Body of pancreas (tissue), 4 donors: ENCODE data around the gene ADAMTS10. TPM values are rescaled to one million over a fixed set of nuclear protein-coding genes. Genes with fewer than 3 reads are reported as not detected.

Experiments used
- ATAC-seq: fragments of 150-250 bp; one replicate; pipeline ENCODE4 v1.9.1; 2016
- DNase-seq, 4 donors: peaks; one replicate each; pipeline ENCODE4 v3.0.0-alpha.2; 2019
- H3K27ac ChIP-seq, 4 donors: fragments of 200-600 bp; sonication (generic); 1 replicate in 3 of 4; 2 replicates in 1 of 4; pipeline versions ENCODE4 v1.5.1 to v1.6.1; 2016 to 2019; ENCODE audit warnings: mild to moderate bottlenecking in 1 of 4, mixed read lengths in 1 of 4, moderate library complexity in 1 of 4
- H3K27me3 ChIP-seq, 2 donors: fragments of 200-600 bp; sonication (generic); one replicate each; pipeline ENCODE4 v1.6.0; 2016; ENCODE audit warnings: mild to moderate bottlenecking in 1 of 2
- H3K36me3 ChIP-seq, 2 donors: fragments of 200-600 bp; sonication (generic); replicated peaks in 1 of 2; 2 replicates each; pipeline ENCODE4 v1.5.1; 2016; ENCODE audit warnings: low read depth in 2 of 2; ENCODE audit not compliant: insufficient read depth in 1 of 2
- H3K4me1 ChIP-seq: fragments of 200-600 bp; sonication (generic); one replicate; pipeline ENCODE4 v1.6.0; 2016
- H3K4me3 ChIP-seq, 2 donors: fragments of 200-600 bp; sonication (generic); 1 replicate in 1 of 2; 2 replicates in 1 of 2; pipeline ENCODE4 v1.5.1; 2016 to 2019
- H3K9me3 ChIP-seq, 3 donors: fragments of 200-600 bp; sonication (generic); 1 replicate in 2 of 3; 2 replicates in 1 of 3; pipeline ENCODE4 v1.5.1; 2016
- POLR2A ChIP-seq, 3 donors: fragments of 450-650 bp; IDR thresholded peaks; one replicate each; pipeline ENCODE4 v1.6.1; 2016; ENCODE audit warnings: antibody characterized with exemption in 3 of 3, mild to moderate bottlenecking in 2 of 3
- WGBS, 2 donors: methylation state at CpG; one replicate each; pipeline ENCODE4 v1.1.5; 2017; 5-methylcytosine and 5-hydroxymethylcytosine counted together
- intact Hi-C: fragments of 100-400 bp; cut with DNase I; formaldehyde crosslinking; loops from one replicate; pipeline ENCODE4 v1.15.1; 2023
- total RNA-seq, 2 donors: library from RNA; depleted of rRNA; stranded (reverse); fragments of >200 nt; gene quantifications; one replicate each; pipeline ENCODE4 v1.1.0, GENCODE V29; 2016
- TF ChIP-seq, protein P1 (sequence below), 7 experiments: fragments of 450-650 bp in 4 of 7; fragments of 200-600 bp in 3 of 7; sonication (generic) in 3 of 7; IDR thresholded peaks; one replicate each; pipeline ENCODE4 v1.5.1; 2016 to 2019; ENCODE audit warnings: antibody characterized with exemption in 7 of 7

The ADAMTS10 gene
- total RNA-seq, 2 donors from 2014 or later = 19.1 to 36.6 TPM

DNA sequence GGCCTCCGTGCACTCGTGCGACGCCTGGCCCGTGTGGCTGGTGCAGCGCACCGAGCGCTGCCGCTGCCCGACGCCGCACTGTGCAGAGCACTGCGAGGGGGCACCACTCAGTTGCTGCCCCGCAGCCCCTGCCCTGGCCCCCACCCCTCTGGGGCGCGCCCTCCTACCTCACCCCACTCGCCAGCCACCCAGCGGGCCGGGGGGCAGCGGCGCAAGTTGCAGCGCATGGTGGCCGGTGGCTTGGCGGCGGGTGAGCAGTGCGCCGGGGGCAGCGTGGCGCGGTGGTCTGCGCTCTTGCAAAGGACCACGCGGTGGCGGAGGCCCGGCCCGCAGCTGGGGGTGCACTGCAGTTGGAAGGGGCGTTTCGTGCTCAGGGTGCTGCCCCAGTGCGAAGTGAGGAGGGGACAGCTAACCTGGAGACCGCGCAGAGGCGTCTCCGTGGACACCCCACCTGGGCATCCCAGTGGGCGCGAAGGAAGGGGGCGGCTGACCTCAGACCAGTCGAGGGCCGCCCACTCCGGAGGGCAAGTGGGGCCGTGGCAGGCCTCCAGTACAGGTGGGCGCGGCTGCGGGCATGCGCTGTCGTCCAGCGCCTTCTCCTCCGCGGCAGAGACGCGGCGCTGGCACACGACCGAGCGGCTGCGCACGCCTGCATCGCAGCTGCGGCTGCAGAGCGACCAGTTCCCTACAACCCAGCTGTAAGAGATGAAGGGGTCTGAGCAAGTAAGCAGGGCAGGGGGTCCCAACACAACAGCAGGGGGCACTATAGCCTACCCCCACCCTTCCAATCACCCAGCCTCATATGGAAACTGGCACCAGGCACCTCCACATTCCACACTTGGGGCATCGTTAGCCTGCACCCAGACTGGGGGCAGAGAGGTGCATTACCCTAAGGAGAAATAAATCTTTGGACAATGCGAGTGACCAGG, 25.3 kb downstream of the ADAMTS10 start:
- Histone ChIP-seq H3K4me3 (no peak overlapping the region), H3K27ac (no peak overlapping the region), H3K27me3 (peaks cover 0 to 3% of the 10 kb centered on the region in 2 donors), H3K36me3 (no peaks in the 10 kb centered on the region), H3K4me1 (peaks cover 6% of the 10 kb centered on the region), H3K9me3 (no peaks in the 10 kb centered on the region)
- TF ChIP-seq, protein P1, sequence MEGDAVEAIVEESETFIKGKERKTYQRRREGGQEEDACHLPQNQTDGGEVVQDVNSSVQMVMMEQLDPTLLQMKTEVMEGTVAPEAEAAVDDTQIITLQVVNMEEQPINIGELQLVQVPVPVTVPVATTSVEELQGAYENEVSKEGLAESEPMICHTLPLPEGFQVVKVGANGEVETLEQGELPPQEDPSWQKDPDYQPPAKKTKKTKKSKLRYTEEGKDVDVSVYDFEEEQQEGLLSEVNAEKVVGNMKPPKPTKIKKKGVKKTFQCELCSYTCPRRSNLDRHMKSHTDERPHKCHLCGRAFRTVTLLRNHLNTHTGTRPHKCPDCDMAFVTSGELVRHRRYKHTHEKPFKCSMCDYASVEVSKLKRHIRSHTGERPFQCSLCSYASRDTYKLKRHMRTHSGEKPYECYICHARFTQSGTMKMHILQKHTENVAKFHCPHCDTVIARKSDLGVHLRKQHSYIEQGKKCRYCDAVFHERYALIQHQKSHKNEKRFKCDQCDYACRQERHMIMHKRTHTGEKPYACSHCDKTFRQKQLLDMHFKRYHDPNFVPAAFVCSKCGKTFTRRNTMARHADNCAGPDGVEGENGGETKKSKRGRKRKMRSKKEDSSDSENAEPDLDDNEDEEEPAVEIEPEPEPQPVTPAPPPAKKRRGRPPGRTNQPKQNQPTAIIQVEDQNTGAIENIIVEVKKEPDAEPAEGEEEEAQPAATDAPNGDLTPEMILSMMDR (IDR thresholded peaks at IDR 0.05) = no peak
- TF ChIP-seq POLR2A (IDR thresholded peaks at IDR 0.05) = no peak
- ATAC-seq (no peak), DNase-seq (no peak)
- intact Hi-C loops = no loop called here
- WGBS, 2 donors = 58 to 64% methylated on average over 39 to 68 of the region's 71 CpGs

DNA sequence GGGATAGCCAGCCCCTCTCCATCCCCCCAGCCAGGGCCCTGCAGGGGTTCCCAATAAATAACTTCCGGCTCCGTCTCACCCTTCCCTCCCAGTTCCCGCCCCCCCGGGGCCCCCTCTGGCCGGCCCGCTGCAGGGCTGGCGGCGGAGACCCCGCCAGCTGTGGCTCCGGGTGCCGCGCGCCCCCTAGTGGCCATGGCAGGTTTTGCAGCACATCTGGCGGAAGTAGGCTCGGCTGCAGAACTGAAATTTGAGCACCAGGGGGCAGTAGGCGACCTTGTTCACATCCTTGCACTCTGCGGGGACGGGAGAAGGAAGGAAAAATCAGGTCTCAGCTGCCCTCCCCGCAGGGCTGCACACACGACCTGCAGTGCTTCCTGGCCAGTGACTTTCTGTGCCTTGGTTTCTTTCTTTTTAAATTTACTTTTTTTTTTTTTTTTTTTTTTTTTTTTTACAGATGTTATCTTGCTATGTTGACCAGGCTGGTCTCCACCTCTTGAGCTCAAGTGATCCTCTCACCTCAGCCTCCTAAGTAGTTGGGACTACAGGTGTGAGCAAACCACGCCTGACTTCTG, 29.7 kb downstream of the ADAMTS10 start:
- ATAC-seq = peak; percentile 72
- intact Hi-C loops = no loop called here
- WGBS, 2 donors = 1 to 9% methylated on average over 8 to 20 of the region's 21 CpGs

DNA sequence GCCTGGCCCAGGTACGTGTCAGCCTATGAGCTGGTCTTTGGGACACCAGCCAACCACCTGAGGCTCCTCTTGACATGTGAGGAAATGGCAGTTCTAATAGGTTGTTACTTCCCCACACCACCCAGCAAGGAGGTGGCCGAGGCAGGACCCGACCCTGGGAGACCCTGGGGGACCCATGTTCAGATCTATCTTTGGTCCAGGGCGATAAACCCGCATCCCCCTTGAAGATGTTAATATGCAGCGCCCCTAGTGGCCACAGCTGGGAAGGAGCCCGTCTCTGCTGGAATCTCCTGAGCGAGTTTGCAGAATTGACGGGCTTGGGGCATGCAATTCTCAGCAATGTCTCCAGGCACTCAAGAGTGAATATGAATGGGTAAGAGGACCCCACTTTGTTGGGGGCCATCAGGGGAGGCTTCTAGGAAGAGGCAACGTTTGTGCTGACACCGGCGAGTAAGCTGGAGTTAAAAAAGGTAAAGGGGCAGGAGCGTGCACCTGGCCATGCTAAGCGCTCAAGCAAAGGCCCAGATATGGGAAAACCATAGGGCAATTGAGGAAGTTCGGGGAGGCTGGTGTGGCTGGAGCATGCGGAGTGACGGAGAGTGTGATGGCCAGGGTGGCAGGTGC, 31.8 kb downstream of the ADAMTS10 start:
- H3K4me3 ChIP-seq = no peak overlapping the region
- 15 to 40% methylated on average over 8 to 17 of the region's 17 CpGs for WGBS, 2 donors
- peaks cover 6% of the 10 kb centered on the region for H3K4me1 ChIP-seq

More for the DNA sequence above, 29.7 kb downstream of the ADAMTS10 start:
- Histone ChIP-seq H3K27ac (no peak overlapping the region), H3K4me3 (no peak overlapping the region), H3K27me3 (peaks cover 0 to 8% of the 10 kb centered on the region in 2 donors), H3K9me3 (no peaks in the 10 kb centered on the region), H3K4me1 (peaks cover 6% of the 10 kb centered on the region), H3K36me3 (no peaks in the 10 kb centered on the region)
- DNase-seq = peak; percentile 75 to 84 (median 80)
- TF ChIP-seq, protein P1 (IDR thresholded peaks at IDR 0.05) = peak; percentile 93 to 100 (median 98)
- TF ChIP-seq POLR2A (IDR thresholded peaks at IDR 0.05) = no peak

DNA sequence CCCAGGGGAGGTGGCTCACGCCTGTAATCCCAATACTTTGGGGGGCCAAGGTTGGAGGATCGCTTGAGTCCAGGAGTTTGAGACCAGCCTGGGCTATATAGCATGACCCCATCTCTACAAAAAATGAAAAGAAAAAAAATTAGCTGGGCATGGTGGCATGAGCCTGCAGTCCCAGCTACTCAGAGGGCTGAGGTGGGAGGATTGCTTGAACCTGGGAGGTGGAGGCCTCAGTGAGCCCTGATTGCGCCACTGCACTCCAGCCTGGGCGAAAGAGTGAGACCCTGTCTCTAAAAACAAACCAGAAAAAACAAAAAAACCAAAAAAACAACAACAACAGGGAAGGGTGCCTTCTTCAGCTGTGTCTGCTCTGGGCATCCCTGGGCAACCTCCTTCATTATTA, 32.8 kb downstream of the ADAMTS10 start:
- peaks cover 6% of the 10 kb centered on the region for H3K4me1 ChIP-seq
- TF ChIP-seq POLR2A (IDR thresholded peaks at IDR 0.05) = no peak
- TF ChIP-seq, protein P1 (IDR thresholded peaks at IDR 0.05) = no peak
- 41 to 83% methylated on average over 3 to 4 of the region's 4 CpGs for WGBS, 2 donors
- H3K36me3 ChIP-seq = no peaks in the 10 kb centered on the region
- H3K4me3 ChIP-seq = no peak overlapping the region
- no peak overlapping the region for H3K27ac ChIP-seq
- no peaks in the 10 kb centered on the region for H3K9me3 ChIP-seq
- H3K27me3 ChIP-seq = peaks cover 0 to 8% of the 10 kb centered on the region in 2 donors
- intact Hi-C loops = loop anchor here (10.0 kb wide), 1 partner anchor 223 kb away; no protein-coding TSS in a partner anchor
- no peak for DNase-seq
- no peak for ATAC-seq

More for the DNA sequence above, 31.8 kb downstream of the ADAMTS10 start:
- no peaks in the 10 kb centered on the region for H3K36me3 ChIP-seq
- ATAC-seq = peak; percentile 48
- peaks cover 0 to 8% of the 10 kb centered on the region in 2 donors for H3K27me3 ChIP-seq
- no peak overlapping the region for H3K27ac ChIP-seq
- peak; percentile 74 to 81 (median 77) for DNase-seq
- intact Hi-C loops = loop anchor here (10.0 kb wide), 1 partner anchor 224 kb away; no protein-coding TSS in a partner anchor
- TF ChIP-seq, protein P1 (IDR thresholded peaks at IDR 0.05) = peak; percentile 69 to 90 (median 78)
- no peak for TF ChIP-seq POLR2A (IDR thresholded peaks at IDR 0.05)
- H3K9me3 ChIP-seq = no peaks in the 10 kb centered on the region
